22Rv1 (cell line): ENCODE measurements around the gene ZACN.

Experiments
- H3K27ac ChIP-seq: fragments of 450-650 bp; 2 replicates; pipeline ENCODE4 v1.5.1; 2017
- CTCF ChIP-seq: fragments of 450-650 bp; IDR thresholded peaks from 2 replicates; pipeline ENCODE4 v1.5.1; 2017; ENCODE audit warnings: mild to moderate bottlenecking
- ZFX ChIP-seq: fragments of 450-650 bp; IDR thresholded peaks from 2 replicates; pipeline ENCODE4 v1.6.1; 2017; ENCODE audit warnings: antibody characterized with exemption, borderline replicate concordance

Gene ZACN

GRCh38 chr17:76123749-76124581, 45.0 kb downstream of the ZACN start:
- TF ChIP-seq ZFX (no peak), CTCF (no peak)
- H3K27ac ChIP-seq, result no peak overlapping the region

- TF ChIP-seq ZFX (no peak), CTCF (no peak; the same call in 1 of the 2 replicates)
- no peak overlapping the region for H3K27ac ChIP-seq
These were observed 45.8 kb downstream of the ZACN start for GRCh38 chr17:76124582-76125390.

- no peak overlapping the region for H3K27ac ChIP-seq
- TF ChIP-seq CTCF (no peak), ZFX (no peak)
These were observed 46.4 kb downstream of the ZACN start for GRCh38 chr17:76125391-76125675.

- no peak overlapping the region for H3K27ac ChIP-seq
- no peak for TF ChIP-seq ZFX
- no peak for TF ChIP-seq CTCF
These were observed 46.9 kb downstream of the ZACN start for GRCh38 chr17:76125922-76126321.

GRCh38 chr17:76130473-76130872, 51.5 kb downstream of the ZACN start:
- TF ChIP-seq CTCF, result no peak
- TF ChIP-seq ZFX, result no peak
- no peak overlapping the region for H3K27ac ChIP-seq

GRCh38 chr17:76131051-76131691, 52.2 kb downstream of the ZACN start:
- no peak for TF ChIP-seq CTCF
- no peak for TF ChIP-seq ZFX
- no peak overlapping the region for H3K27ac ChIP-seq
